ENCODE measurements around the gene TNF.

DNA sequence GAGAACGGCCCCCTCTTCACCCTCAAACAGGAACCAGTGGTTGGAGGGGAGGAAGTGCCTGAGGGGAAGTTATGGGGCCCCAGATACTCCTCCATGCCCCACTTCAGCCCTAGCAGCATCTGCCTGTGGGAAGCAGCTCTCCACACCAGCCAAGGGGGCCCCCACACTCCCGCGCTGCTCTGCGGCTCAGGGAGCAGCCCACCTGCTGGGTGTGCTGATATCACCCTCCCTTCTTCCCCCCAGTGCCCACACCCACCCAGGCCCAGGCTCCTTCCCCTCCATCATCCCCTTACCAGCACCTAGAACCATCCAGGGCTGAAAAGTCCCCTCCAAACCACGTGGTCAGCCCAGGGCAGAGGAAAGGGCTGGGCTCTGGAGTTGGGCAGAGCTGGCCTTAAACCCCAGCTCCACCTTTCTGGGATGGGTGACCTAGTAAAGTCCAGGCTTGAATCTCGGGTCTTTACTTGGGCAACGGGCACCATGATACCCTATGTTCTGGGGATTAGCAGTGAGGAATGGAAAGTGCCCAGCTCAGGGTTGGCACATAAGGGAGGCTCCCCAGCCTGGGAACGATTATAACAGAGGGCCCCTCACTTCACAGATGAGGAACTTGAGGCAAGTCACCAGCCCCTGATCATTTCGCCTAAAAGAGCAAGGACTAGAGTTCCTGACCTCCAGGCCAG, 11.4 kb downstream of the TNF start:
- TF ChIP-seq, protein P1, sequence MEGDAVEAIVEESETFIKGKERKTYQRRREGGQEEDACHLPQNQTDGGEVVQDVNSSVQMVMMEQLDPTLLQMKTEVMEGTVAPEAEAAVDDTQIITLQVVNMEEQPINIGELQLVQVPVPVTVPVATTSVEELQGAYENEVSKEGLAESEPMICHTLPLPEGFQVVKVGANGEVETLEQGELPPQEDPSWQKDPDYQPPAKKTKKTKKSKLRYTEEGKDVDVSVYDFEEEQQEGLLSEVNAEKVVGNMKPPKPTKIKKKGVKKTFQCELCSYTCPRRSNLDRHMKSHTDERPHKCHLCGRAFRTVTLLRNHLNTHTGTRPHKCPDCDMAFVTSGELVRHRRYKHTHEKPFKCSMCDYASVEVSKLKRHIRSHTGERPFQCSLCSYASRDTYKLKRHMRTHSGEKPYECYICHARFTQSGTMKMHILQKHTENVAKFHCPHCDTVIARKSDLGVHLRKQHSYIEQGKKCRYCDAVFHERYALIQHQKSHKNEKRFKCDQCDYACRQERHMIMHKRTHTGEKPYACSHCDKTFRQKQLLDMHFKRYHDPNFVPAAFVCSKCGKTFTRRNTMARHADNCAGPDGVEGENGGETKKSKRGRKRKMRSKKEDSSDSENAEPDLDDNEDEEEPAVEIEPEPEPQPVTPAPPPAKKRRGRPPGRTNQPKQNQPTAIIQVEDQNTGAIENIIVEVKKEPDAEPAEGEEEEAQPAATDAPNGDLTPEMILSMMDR (IDR thresholded peaks at IDR 0.05): no peak
- TF ChIP-seq POLR2A (IDR thresholded peaks at IDR 0.05) (no peak), EP300 (IDR thresholded peaks at IDR 0.05) (no peak)

Data from ovary (tissue), 3 donors.